HCT116 (cell line): ENCODE results near the gene UNKL. TPM values are rescaled to one million over a fixed set of nuclear protein-coding genes. Genes with fewer than 3 reads are reported as not detected.

Experiments used
- ATAC-seq: fragments of 200-7000 bp; cut with Tn5 transposase; 2 replicates; pipeline ENCODE4 v1.9.1; 2020; ENCODE audit warnings: mild to moderate bottlenecking, moderate library complexity
- BruUV-seq: library from RNA; stranded (reverse); fragments of 400-500 nt; replicated peaks from 2 replicates; lab custom pipeline; 2021; lab: Mats Ljungman, UMichigan
- CTCF ChIA-PET: fragments of 300-600 bp; sonication (Branson Sonifier 250); formaldehyde crosslinking; loops from one replicate; lab custom pipeline; 2021; ENCODE audit warnings: antibody characterized with exemption; lab: Charles Lee
- POLR2A ChIA-PET: fragments of 300-600, 350-600 bp; sonication (Branson Sonifier 250); formaldehyde crosslinking; loops from one replicate; lab custom pipeline; 2021; ENCODE audit warnings: antibody characterized with exemption; lab: Charles Lee
- RAD21 ChIA-PET, 2 experiments: fragments of 300-600 bp; sonication (Branson Sonifier 250); formaldehyde crosslinking; loops; one replicate each; lab custom pipeline; 2023; ENCODE audit warnings: low total read pairs in 2 of 2; ENCODE audit not compliant: uncharacterized antibody in 2 of 2, unreplicated experiment in 2 of 2, low non-redundant PET in 1 of 2; lab: Charles Lee
- DNase-seq: peaks from one replicate; pipeline ENCODE4 v3.0.0-alpha.2; 2010; ENCODE audit warnings: low read depth, low spot score
- H2AFZ ChIP-seq: fragments of 200-600 bp; shearing (Covaris generic), sonication (generic); 2 replicates; pipeline ENCODE4 v1.6.1; 2017; ENCODE audit warnings: low read depth, mixed run types, mixed read lengths, antibody characterized with exemption, low read length; ENCODE audit not compliant: poor library complexity, severe bottlenecking
- H3K27ac ChIP-seq: 2 replicates; pipeline ENCODE4 v1.5.1; 2012; ENCODE audit warnings: low read depth, low read length
- H3K27me3 ChIP-seq: fragments of 200-600 bp; sonication (generic); 2 replicates; pipeline ENCODE4 v1.6.1; 2016; ENCODE audit warnings: mixed run types, low read length, mixed read lengths; ENCODE audit not compliant: insufficient read depth
- H3K36me3 ChIP-seq, 2 experiments: fragments of 200-500 bp in 1 of 2; fragments of 200-600 bp in 1 of 2; sonication (Bioruptor generic) in 1 of 2; sonication (generic) in 1 of 2; 2 replicates each; pipeline versions ENCODE4 v1.5.1 to v1.6.1; 2014 to 2016; ENCODE audit warnings: low read length in 2 of 2, inconsistent platforms in 1 of 2, mixed read lengths in 1 of 2, mixed run types in 1 of 2; ENCODE audit not compliant: insufficient read depth in 2 of 2, control insufficient read depth in 1 of 2
- H3K4me1 ChIP-seq, 2 experiments: fragments of 200-600 bp in 1 of 2; sonication (generic) in 1 of 2; 2 replicates each; pipeline versions ENCODE4 v1.5.1 to v1.6.1; 2012 to 2017; ENCODE audit warnings: low read length in 2 of 2, inconsistent platforms in 1 of 2, mild to moderate bottlenecking in 1 of 2, mixed read lengths in 1 of 2, mixed run types in 1 of 2, moderate library complexity in 1 of 2; ENCODE audit not compliant: insufficient read depth in 2 of 2, control insufficient read depth in 1 of 2
- H3K4me2 ChIP-seq: fragments of 200-600 bp; sonication (generic); 2 replicates; pipeline ENCODE4 v1.6.1; 2017; ENCODE audit warnings: mixed run types, low read length, mixed read lengths
- H3K4me3 ChIP-seq, 2 experiments: fragments of 200-600 bp in 1 of 2; sonication (generic) in 1 of 2; replicated peaks in 1 of 2; 2 replicates each; pipeline ENCODE4 v1.5.1; 2011 to 2016; ENCODE audit warnings: low read length in 2 of 2, control low read depth in 1 of 2, low read depth in 1 of 2, mild to moderate bottlenecking in 1 of 2, mixed read lengths in 1 of 2, mixed run types in 1 of 2
- H3K79me2 ChIP-seq: fragments of 200-600 bp; sonication (generic); 2 replicates; pipeline ENCODE4 v1.6.1; 2017; ENCODE audit warnings: mild to moderate bottlenecking, mixed run types, low read length, moderate library complexity, mixed read lengths; ENCODE audit not compliant: insufficient read depth
- H3K9ac ChIP-seq: fragments of 200-600 bp; sonication (generic); 2 replicates; pipeline ENCODE4 v1.6.1; 2016; ENCODE audit warnings: low read length, mixed read lengths
- H3K9me2 ChIP-seq: fragments of 200-600 bp; sonication (generic), shearing (Covaris generic); 2 replicates; pipeline ENCODE4 v1.6.1; 2017; ENCODE audit warnings: mixed run types, mild to moderate bottlenecking, moderate library complexity; ENCODE audit not compliant: insufficient read depth
- H3K9me3 ChIP-seq, 2 experiments: fragments of 200-500 bp in 1 of 2; fragments of 200-600 bp in 1 of 2; sonication (Bioruptor generic) in 1 of 2; sonication (generic) in 1 of 2; 2 replicates each; pipeline ENCODE4 v1.6.1; 2014 to 2017; ENCODE audit warnings: low read length in 2 of 2, mixed read lengths in 2 of 2, inconsistent platforms in 1 of 2, low read depth in 1 of 2, mild to moderate bottlenecking in 1 of 2, mixed run types in 1 of 2, moderate library complexity in 1 of 2; ENCODE audit not compliant: control insufficient read depth in 1 of 2, insufficient read depth in 1 of 2
- H4K20me1 ChIP-seq: fragments of 200-600 bp; sonication (generic), shearing (Covaris generic); 2 replicates; pipeline ENCODE4 v1.6.1; 2017; ENCODE audit warnings: mixed run types, mild to moderate bottlenecking, moderate library complexity; ENCODE audit not compliant: insufficient read depth
- ATF3 ChIP-seq: IDR thresholded peaks from 2 replicates; pipeline ENCODE4 v1.6.1; 2012
- CEBPB ChIP-seq: IDR thresholded peaks from 2 replicates; pipeline ENCODE4 v1.6.1; 2012; ENCODE audit warnings: low read depth
- CTCF ChIP-seq, 3 experiments: fragments of 200-600 bp in 1 of 3; sonication (generic) in 1 of 3; IDR thresholded peaks in 2 of 3; conservative IDR thresholded peaks in 1 of 3; 2 replicates each; pipeline ENCODE4 v1.5.1; 2012 to 2017; ENCODE audit warnings: low read depth in 2 of 3, low read length in 2 of 3, antibody characterized with exemption in 1 of 3, borderline replicate concordance in 1 of 3, control low read depth in 1 of 3, mild to moderate bottlenecking in 1 of 3, mixed read lengths in 1 of 3, mixed run types in 1 of 3, moderate library complexity in 1 of 3; ENCODE audit not compliant: insufficient read depth in 1 of 3
- EZH2 ChIP-seq: fragments of 200-600 bp; sonication (generic); IDR thresholded peaks from 2 replicates; pipeline ENCODE4 v1.6.1; 2017; ENCODE audit warnings: antibody characterized with exemption, mixed run types
- FOSL1 ChIP-seq: IDR thresholded peaks from 2 replicates; pipeline ENCODE4 v1.6.1; 2012; ENCODE audit warnings: low read depth
- POLR2A ChIP-seq: IDR thresholded peaks from 2 replicates; pipeline ENCODE4 v1.7.0; 2011; ENCODE audit warnings: borderline replicate concordance; ENCODE audit not compliant: insufficient read depth, insufficient read length; ENCODE audit errors: extremely low read depth
- SRF ChIP-seq: IDR thresholded peaks from 2 replicates; pipeline ENCODE4 v1.6.1; 2012; ENCODE audit warnings: low read depth
- YY1 ChIP-seq: IDR thresholded peaks from 2 replicates; pipeline ENCODE4 v1.6.1; 2011; ENCODE audit warnings: low read length, low read depth, moderate library complexity, mild to moderate bottlenecking; ENCODE audit not compliant: insufficient replicate concordance; ENCODE audit errors: extremely low read depth
- ZBTB33 ChIP-seq: IDR thresholded peaks from 2 replicates; pipeline ENCODE4 v1.6.1; 2011; ENCODE audit warnings: mild to moderate bottlenecking, low read length, moderate library complexity; ENCODE audit not compliant: insufficient replicate concordance; ENCODE audit errors: extremely low read depth
- intact Hi-C: fragments of 100-400 bp; cut with micrococcal nuclease; formaldehyde crosslinking; loops from 2 replicates; pipeline ENCODE4 v1.10.0; 2022
- total RNA-seq: library from RNA; stranded (reverse); gene quantifications from one replicate; pipeline ENCODE4 v1.2.1, GENCODE V29; 2021; ENCODE audit not compliant: unreplicated experiment

Gene UNKL
- total RNA-seq, 1 experiment from 2014 or later, result 24.9 TPM

GRCh38 chr16:1320658-1321240 is 93.8 kb downstream of the UNKL start:
- TF ChIP-seq FOSL1 (no peak), CEBPB (no peak), ATF3 (no peak), SRF (no peak), YY1 (no peak), POLR2A (no peak), CTCF (IDR thresholded peaks at IDR 0.05 in 2 of 3, conservative IDR thresholded peaks at IDR 0.05 in 1 of 3; ENCODE audit: borderline replicate concordance in 1 of 3, insufficient read depth in 1 of 3, low read depth in 2 of 3, low read length in 2 of 3) (no peak), EZH2 (no peak), ZBTB33 (no peak)
- ChIA-PET CTCF (no interaction called here), POLR2A (no interaction called here), RAD21 (no interaction called here)
- DNase-seq, result no peak
- no peaks in the 10 kb centered on the region for H3K9me3 ChIP-seq
- no peak overlapping the region for H3K9ac ChIP-seq
- H2AFZ ChIP-seq, result no peak overlapping the region
- H3K27me3 ChIP-seq, result no peaks in the 10 kb centered on the region
- peaks cover 4% of the 10 kb centered on the region; the same call in 1 of the 2 replicates for H4K20me1 ChIP-seq
- no peak overlapping the region for H3K4me3 ChIP-seq
- H3K36me3 ChIP-seq, result peaks cover 48 to 55% of the 10 kb centered on the region in 2 experiments
- ATAC-seq, result no peak
- BruUV-seq, result no TSS peak
- no peaks in the 10 kb centered on the region for H3K4me1 ChIP-seq
- peaks cover 44% of the 10 kb centered on the region for H3K79me2 ChIP-seq
- H3K4me2 ChIP-seq, result no peak overlapping the region
- no peaks in the 10 kb centered on the region for H3K9me2 ChIP-seq
- no peak overlapping the region for H3K27ac ChIP-seq
- intact Hi-C loops, result no loop called here
